ENCODE data around the gene LIPE.

LIPE gene

DNA sequence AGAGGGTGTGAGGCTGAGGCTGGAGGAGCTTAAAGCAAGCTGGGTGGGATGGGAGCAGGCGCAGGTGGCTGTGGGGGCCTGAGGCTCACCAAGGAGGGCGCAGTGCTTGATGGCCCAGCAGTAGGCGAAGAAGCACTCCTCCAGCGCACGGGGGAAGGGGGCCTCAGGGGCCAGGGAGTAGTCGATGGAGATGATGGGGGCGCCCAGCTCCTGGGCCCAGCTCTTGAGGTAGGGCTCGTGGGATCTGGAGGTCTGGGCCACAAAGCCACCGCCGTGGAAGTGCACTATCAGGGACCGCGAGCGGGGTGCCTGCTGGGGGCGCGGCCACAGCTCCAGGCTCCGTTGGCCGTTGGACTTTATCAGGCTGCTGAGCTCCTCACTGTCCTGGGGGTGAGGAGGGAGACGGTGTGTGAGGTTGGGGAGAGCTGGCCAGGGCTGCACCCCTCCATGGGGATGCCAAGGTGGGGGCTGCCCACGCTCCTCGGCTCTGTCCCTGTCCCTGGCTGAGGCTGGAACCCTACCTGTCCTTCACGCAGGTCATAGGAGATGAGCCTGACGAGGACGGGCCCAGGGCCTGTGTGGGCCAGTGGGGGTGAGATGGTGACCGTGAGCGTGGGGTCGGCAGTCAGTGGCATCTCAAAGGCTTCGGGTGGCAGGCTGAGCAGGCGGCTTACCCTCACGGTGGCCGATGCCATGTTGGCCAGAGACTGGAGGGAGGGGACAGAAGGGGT is 19.9 kb downstream of the LIPE start:
- TF ChIP-seq, protein P1, sequence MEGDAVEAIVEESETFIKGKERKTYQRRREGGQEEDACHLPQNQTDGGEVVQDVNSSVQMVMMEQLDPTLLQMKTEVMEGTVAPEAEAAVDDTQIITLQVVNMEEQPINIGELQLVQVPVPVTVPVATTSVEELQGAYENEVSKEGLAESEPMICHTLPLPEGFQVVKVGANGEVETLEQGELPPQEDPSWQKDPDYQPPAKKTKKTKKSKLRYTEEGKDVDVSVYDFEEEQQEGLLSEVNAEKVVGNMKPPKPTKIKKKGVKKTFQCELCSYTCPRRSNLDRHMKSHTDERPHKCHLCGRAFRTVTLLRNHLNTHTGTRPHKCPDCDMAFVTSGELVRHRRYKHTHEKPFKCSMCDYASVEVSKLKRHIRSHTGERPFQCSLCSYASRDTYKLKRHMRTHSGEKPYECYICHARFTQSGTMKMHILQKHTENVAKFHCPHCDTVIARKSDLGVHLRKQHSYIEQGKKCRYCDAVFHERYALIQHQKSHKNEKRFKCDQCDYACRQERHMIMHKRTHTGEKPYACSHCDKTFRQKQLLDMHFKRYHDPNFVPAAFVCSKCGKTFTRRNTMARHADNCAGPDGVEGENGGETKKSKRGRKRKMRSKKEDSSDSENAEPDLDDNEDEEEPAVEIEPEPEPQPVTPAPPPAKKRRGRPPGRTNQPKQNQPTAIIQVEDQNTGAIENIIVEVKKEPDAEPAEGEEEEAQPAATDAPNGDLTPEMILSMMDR (conservative IDR thresholded peaks at IDR 0.05; ENCODE audit: low read depth, low read length), result no peak
- DNase-seq (ENCODE audit: low read depth), result no peak
- H3K4me3 ChIP-seq (ENCODE audit: low read depth, low read length), result no peak overlapping the region

DNA sequence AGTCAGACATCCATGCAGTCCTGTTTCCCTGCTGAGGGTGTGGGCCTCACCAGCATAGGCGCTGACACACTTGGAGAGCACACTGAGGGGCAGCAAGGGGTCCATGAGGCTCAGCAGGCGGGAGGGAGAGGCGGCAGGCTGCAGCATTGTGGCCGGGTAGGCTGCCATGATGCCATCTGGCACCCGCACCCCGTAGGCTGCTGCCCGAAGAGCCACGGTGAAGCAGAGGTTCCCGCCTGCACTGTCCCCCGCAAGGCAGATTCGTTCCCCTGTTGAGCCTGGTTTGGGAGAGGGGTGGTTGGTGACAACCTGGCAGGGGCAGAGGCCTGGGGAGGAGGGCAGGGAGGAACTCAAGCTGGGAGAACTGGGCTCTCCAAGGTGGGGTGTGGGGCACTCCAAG is 21.1 kb downstream of the LIPE start:
- no peak for DNase-seq (ENCODE audit: low read depth)
- TF ChIP-seq, protein P1 (conservative IDR thresholded peaks at IDR 0.05; ENCODE audit: low read depth, low read length), result no peak
- no peak overlapping the region for H3K4me3 ChIP-seq (ENCODE audit: low read depth, low read length)

DNA sequence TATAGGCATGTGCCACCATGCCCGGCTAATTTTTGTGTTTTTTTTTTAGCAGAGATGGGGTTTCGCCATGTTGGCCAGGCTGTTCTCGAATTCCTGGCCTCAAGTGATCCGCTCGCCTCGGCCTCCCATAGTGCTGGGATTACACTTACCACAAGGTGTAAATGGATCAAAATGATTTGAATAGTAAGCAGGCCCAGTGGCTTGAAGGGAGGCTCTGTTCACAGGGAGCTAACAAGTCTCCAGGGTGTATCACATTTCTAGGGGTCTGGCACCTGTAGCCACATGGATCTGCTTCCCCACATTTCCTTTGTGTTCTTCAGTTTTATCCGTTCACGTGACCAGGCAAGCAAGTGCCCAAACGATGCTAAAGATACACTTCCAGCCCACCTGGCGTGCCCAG is 23.6 kb downstream of the LIPE start:
- DNase-seq (ENCODE audit: low read depth), result no peak
- TF ChIP-seq, protein P1 (conservative IDR thresholded peaks at IDR 0.05; ENCODE audit: low read depth, low read length), result no peak
- no peak overlapping the region for H3K4me3 ChIP-seq (ENCODE audit: low read depth, low read length)

DNA sequence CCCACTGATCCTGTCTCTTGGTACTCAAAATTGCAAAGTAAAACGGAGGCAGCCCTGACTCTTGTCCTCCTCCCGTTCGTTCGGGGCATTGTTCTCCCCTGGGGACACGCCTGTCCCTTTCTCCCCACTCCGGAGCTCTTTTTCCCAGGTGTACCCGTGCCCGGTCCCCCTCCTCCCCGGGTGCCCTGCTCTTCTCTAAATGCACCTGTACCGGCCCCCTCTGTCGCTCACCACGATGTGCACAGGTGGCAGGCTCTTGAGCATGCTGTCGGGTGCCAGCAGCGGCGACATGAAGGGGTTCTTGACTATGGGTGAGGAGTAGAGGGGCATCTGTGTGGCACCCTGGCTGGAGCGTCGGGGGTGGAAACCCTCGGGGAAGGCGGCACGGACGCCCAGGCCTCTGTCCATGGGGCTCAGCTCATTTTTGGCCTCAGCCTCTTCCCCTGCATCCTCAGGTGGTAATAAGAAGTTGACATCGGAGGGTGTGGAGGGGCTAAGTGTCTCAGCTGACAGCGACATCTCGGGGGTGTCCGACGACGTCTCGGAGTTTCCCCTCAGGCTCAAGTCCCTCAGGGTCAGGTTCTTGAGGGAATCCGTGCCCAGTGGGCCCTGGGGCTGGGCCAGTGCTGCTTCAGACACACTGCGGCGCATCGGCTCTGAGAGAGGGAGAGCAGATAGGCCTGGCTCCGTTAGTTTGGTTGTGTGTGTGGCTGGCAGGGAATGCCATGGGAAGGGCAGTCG is 24.6 kb downstream of the LIPE start:
- no peak overlapping the region for H3K4me3 ChIP-seq (ENCODE audit: low read depth, low read length)
- TF ChIP-seq, protein P1 (conservative IDR thresholded peaks at IDR 0.05; ENCODE audit: low read depth, low read length), result no peak
- no peak for DNase-seq (ENCODE audit: low read depth)

DNA sequence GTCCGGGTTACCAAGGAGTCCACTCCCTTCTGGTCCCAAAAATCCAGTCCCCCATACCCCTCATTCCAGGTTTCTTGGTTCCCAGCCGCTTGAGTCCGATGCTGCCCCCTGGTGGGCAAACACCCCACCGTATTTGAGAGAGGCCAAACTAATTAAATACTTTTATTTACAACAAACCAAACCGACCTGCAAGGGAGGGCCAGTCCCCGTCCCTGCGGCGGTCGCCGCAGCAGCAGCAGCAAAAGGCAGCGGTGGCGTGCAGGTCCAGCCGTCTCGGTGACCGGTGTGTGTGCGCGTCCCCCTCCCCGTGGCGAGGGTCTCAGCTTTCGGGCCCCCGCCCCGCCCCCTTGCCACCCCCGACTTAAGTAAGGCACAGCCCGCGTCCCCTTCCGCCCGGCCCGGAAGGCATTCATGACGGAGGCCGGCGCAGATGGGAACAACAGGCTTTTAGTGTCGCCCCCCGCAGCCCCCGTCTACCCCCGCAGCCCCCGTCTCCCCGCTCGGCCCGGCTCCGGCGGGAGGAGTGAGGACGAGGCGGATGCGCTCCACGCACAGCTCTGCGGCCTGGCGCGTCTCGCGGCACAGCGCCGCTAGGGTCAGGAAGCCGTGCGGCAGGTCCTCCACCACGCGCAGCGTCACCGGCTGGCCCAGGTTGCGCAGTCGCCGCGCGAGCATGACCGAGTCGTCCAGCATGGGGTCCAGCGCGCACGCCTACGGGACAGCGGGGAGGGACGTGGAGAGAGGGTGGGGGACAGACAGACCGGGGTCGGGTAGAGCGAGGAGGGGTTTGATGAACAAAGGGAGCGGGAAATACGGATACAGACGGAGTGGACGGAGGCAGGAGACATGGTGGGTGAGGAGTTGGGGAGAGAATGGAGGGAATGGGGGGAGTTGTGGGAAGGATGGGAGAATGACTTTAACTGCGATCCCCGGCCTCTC is 25.6 kb downstream of the LIPE start:
- DNase-seq (ENCODE audit: low read depth), result peak; percentile 84
- TF ChIP-seq, protein P1 (conservative IDR thresholded peaks at IDR 0.05; ENCODE audit: low read depth, low read length), result peak; percentile 84
- peak overlapping the region; percentile 64 for H3K4me3 ChIP-seq (ENCODE audit: low read depth, low read length)

DNA sequence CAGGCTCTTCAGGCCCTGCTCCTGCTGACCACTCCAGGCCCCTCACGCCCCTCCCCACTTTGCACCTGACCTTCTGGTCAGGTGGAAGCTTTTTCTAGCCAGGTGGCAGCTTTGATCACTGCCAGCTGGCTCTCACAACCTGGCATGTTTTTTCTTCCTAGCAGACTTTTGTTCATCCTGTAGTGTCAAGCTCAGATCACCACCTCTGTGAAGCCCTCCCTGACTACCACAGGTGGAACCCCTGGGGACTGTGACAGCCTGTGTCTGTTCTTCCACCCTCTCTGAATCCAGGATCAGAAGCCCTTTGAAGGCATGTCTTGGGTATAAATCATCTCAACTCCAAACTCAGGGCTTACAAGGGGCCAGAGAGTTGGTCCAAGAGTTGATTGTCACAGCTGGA is 26.8 kb downstream of the LIPE start:
- TF ChIP-seq, protein P1 (conservative IDR thresholded peaks at IDR 0.05; ENCODE audit: low read depth, low read length), result no peak
- no peak overlapping the region for H3K4me3 ChIP-seq (ENCODE audit: low read depth, low read length)
- no peak for DNase-seq (ENCODE audit: low read depth)

Measured in choroid plexus epithelial cell (primary cell).